ENCODE results near the gene DIAPH3.

Gene DIAPH3

DNA sequence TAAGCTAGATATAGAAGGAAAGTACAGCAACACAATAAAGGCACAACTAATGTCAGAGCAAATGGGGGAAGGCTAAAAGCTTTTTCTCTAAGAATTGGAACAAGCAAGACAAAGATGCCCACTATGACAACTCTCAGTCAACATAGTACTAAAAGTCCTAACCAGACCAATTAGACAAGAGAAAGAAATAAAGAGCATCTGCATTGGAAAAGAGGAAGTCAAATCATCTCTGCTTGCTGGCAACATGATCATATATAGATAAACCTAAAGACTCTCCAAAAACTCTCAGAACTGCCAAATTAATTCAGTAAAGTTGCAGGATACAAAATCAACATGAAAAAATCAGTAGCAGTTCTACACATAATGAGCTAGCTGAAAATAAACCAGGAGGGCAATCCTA is 542.0 kb downstream of the DIAPH3 start:
- no peak for DNase-seq (ENCODE audit: low spot score)
